Activated T-helper 9 cell treated with anti-CD3 and anti-CD28 coated beads, Interleukin-2, amount 50 U/mL, for 16 hours (primary cell): ENCODE results near the gene ABCF3.
"Not testable (repeated sequence)": the region's sequence is repeated elsewhere in the genome, so short reads cannot be mapped to it uniquely, and the experiment has no call there.

Experiments used
- DNase-seq: peaks from one replicate; pipeline ENCODE4 v3.0.0-alpha.2; 2020; ENCODE audit warnings: low read depth

The ABCF3 gene

GRCh38 chr3:184186184-184186901 lies at the start of gene ABCF3:
TSS of gene ABCF3 (plus strand) at chr3:184186199. CDS start at chr3:184186208, 9 bp downstream.
- DNase-seq: no peak

- DNase-seq: no peak
These were observed 45.6 kb upstream of the ABCF3 start for GRCh38 chr3:184140436-184140835.

- DNase-seq: no peak
These were observed 43.8 kb upstream of the ABCF3 start for GRCh38 chr3:184142199-184142598.

DNA sequence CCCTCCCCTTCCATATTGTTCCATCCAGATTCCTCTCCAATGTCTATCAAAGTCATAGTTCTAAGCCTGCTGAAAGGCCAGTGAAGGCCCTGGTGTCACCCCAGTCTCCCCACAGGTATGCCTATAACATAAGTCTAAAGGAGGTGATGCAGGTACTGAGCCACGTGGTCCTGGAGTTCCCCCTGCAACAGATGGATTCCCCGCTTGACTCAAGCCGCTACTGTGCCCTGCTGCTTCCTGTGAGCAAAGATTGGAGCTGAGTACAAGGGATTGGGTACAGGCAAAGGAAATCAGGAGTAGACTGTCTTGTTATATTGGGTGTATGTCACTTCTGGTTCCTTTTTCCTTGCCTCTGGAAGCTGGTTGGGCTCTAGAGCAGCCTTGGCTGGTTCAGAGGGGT lies 42.7 kb upstream of the ABCF3 start:
- DNase-seq: no peak

DNA sequence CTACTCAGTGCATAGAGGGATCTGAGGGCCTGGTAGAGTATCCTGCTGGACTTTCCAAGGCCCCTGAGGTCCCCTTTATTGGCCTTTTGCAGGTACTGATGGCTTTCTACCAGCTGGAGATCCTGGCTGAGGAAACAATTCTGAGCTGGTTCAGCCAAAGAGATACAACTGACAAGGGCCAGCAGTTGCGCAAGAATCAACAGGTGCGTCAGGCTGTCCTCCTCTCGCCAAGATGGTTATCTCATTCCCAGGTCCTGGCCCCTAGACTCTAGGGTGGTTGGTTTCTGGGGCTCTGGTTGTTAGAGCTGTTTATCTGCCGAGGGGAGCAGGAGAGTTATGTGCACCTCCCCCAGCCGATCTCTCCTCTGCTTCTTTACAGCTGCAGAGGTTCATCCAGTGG lies 41.5 kb upstream of the ABCF3 start:
- DNase-seq: no peak

DNA sequence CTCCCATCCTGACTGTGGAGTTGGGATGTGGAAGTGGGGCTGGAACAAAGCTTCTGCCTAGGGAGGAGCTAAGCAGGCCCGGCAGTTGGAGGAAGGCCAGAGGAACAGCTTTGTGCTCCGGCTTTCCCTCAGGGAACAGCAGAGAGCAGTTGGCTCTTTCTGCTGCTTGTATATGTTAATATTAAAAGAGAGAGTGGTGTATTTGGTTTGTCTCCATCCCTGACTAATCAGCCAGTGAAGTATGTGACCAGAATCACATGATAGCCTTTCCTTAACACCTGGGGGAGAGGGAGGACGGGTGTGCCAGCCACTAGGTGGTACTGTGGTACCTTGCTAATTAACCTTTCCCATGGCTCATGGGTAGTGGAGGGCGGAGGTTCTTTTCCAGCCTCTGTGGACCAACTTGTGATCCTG lies 40.9 kb upstream of the ABCF3 start:
- DNase-seq: no peak

DNA sequence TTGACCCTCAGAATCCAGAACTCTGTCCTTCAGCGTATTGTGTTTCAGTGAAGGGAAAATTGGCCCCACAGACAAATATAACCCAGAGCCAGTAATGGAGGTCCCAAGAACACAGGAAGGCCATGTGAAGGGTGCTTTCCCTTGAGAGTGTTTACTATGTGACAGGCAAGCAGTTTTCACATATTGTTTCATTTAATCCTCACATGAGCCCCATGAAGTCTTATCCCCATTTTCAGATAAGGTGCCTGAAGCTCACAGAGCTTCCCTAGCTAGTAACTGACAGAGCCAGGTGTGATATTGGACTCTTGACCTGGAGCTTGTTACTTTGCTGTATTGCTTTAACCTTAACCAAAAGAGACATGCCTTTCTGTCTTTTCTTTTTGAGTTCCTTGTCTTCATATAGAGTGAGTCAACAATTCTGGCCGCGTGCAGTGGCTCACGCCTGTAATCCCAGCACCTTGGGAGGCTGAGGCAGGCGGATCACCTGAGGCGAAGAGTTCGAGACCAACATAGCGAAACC lies 40.2 kb upstream of the ABCF3 start:
- DNase-seq: no peak

- DNase-seq: no peak
These were observed 37.9 kb upstream of the ABCF3 start for GRCh38 chr3:184148076-184148475.

DNA sequence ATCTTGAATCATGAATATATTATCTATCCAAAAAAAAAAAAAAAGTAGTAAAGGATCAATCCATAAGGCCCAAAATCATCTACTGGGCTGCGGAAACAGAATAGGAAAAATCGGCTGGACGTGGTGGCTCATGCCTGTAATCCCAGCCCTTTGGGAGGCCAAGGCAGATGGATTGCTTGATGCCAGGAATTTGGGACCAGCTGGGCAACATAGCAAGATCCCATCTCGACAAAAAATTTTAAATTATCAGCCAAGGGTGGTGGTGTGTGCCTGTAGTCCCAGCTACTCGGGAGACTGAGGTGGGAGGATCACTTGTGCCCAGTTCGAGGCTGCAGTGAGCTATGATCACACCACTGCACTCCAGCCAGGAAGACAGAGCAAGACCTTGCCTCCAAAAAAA lies 36.9 kb upstream of the ABCF3 start:
- no peak for DNase-seq

DNA sequence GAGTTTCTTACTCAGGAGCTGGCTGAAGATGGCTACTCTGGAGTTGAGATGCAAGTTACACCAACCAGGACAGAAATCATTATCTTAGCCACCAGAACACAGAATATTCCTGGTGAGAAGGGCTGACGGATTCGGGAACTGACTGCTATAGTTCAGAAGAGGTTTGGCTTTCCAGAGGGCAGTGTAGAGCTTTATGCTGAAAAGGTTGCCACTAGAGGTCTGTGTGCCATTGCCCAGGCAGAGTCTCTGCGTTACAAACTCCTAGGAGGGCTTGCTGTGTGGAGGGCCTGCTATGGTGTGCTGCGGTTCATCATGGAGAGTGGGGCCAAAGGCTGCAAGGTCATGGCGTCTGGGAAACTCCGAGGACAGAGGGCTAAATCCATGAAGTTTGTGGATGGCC lies 36.2 kb upstream of the ABCF3 start:
- DNase-seq: not testable (repeated sequence)

- DNase-seq: peak; percentile 30
These were observed 30.9 kb upstream of the ABCF3 start, which contains the start of gene DVL3 for GRCh38 chr3:184154885-184155643. TSS of gene DVL3 (plus strand) at chr3:184155377. CDS start at chr3:184155636, 259 bp downstream.

DNA sequence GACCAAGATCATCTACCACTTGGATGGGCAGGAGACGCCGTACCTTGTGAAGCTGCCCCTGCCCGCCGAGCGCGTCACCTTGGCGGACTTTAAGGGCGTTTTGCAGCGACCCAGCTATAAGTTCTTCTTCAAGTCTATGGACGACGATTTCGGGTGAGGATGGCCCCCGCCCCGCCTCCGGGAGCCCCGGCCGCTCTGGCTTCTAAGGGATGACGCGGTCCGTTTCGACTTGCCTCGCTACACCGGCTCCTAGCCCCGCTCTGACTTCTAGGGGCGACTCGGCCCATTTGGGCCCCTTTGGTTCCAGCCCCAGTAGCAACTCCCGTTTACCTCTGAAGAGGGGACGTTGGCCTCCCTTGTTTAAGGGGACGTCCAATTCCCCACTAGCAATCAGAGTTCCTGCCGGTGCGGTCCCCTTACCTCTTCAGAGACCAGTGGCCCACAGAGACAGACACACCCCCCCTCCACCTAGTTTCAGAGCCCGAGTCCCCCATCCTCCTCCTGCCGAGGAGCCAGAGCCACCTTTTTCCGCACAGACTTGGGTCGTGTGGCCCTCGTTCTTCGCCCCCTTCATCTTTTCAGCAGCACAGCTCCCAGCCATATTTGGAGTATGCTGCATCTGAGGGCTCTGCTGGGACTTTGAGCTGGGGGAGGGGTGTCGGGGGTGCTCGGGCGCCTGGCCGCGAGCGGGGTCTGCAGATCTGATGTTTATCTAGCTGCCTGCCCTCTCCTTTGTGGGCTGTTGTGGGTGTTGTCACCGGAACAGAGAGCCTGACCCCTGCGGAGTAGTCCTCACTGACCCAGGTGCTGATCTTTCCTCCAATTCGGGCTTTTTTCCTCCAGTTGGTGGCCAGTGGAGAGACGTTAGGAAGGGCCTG lies 30.1 kb upstream of the ABCF3 start:
- peak; percentile 40 for DNase-seq

- no peak for DNase-seq
These were observed 29.5 kb upstream of the ABCF3 start for GRCh38 chr3:184156522-184156955.

GRCh38 chr3:184157206-184157605 lies 28.8 kb upstream of the ABCF3 start:
- no peak for DNase-seq

DNA sequence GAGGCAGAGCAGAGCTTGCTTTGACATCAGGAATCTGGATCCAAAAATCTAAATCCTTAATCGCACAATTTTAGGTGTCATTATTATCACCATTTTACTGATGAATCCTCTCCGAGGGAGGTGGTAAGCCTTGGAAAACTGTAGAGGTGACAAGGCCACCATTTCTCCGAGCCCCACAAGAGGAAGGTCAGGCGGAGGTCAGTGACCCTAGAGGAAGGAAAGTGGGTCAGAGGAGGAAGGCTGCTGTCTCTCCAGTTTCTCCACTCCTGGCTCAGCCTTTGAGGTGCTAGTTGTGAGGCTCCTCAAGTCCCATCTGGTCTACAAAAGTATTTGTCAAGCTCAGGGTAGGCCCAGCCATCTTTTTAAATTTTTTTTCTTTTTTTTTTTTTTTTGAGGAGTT lies 27.6 kb upstream of the ABCF3 start:
- DNase-seq: no peak

DNA sequence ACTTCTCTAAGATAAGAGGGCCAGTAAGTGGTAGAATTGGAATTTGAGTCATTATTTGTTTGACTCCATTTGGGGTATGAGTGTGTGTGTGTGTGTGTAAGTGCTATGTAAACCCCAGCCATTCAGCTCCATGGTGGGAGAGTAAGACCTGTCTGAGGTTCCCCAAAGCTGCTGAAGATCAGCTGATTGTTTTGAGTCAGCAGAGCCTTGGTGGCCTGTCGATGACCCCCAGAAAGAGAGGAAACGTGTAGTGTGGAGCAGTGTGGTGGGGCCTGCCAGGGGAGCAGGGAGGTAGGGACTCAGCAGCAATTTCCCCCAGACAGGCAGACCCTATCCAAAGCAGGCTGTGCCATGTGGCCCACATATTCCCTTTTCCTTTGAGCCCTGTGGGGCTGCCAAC lies 25.5 kb upstream of the ABCF3 start:
- DNase-seq: no peak

- DNase-seq: not testable (repeated sequence)
These were observed 23.4 kb upstream of the ABCF3 start for GRCh38 chr3:184162571-184163070.

- no peak for DNase-seq
These were observed 21.2 kb upstream of the ABCF3 start for GRCh38 chr3:184164648-184165330.

- no peak for DNase-seq
These were observed 20.5 kb upstream of the ABCF3 start for GRCh38 chr3:184165543-184165942.

- no peak for DNase-seq
These were observed 19.3 kb upstream of the ABCF3 start for GRCh38 chr3:184166671-184167070.

GRCh38 chr3:184167786-184168185 lies 18.2 kb upstream of the ABCF3 start:
- no peak for DNase-seq
